Suppressor macrophage (primary cell): ENCODE results near the gene ATPAF2.

Source experiments
- DNase-seq, 4 experiments: peaks; one replicate each; pipeline ENCODE4 v3.0.0-alpha.2; 2020 to 2022
- total RNA-seq, 17 experiments: gene quantifications; one replicate each; lab custom pipeline; 2026; ENCODE audit warnings: mixed read lengths in 6 of 17, inconsistent platforms in 3 of 17; lab: John Stamatoyannopoulos, UW

The ATPAF2 gene
- total RNA-seq, result 8.1 to 28.6 (median 16.5) reads per million in 17 experiments

- DNase-seq, result peak; percentile 99 to 100 (median 100)
Measured at GRCh38 chr17:18038861-18039534, at the start of gene ATPAF2, which contains the start of gene GID4. ATPAF2 (minus strand) TSS chr17:18039168; CDS start chr17:18039013, 155 bp downstream. GID4 (plus strand) TSS chr17:18039408; CDS start chr17:18039465, 57 bp downstream.

- peak; percentile 93 to 97 (median 96) for DNase-seq
Measured at GRCh38 chr17:18087610-18088491, 48.9 kb upstream of the ATPAF2 start, which contains the start of gene DRG2. DRG2 (plus strand) TSS chr17:18087948; CDS start chr17:18088024, 76 bp downstream.

GRCh38 chr17:18084256-18084655 lies 45.3 kb upstream of the ATPAF2 start:
- DNase-seq, result no peak

GRCh38 chr17:18079543-18079942 lies 40.6 kb upstream of the ATPAF2 start:
- no peak for DNase-seq

- no peak for DNase-seq
Measured at GRCh38 chr17:18076936-18077335, 38.0 kb upstream of the ATPAF2 start.

DNA sequence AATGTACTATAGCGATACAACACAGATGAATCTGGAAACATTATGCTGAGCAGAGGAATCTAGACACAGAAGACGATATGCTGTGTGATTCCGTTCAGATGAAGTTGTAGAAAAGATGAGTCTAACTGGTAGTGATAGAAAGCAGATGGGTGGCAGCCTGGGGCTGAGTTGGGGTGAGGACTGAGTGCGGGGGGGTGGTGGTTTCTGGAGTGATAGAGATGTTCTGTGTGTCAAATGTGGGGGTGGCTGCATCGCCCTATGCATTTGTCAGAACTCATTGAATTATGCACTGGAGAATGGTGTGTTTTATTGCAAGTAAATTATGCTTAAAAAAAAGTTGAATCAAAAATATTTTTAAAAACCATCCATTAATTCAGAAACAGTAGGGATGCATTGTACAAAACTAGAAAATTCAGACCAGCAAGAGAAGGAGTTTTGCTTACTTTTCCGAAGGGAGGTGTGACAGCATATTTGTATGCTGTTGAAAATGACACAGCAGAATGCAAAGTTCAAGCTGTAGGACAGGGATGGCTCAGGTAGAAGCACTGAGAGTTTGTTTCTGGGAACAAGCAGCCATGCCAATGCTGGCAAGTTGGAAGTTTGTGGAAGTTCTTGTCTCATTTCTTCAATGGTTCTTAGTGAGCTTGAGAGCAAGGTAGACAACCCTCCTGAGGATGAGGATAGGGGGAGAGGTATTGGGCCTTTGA lies 35.8 kb upstream of the ATPAF2 start:
- DNase-seq, result no peak

DNA sequence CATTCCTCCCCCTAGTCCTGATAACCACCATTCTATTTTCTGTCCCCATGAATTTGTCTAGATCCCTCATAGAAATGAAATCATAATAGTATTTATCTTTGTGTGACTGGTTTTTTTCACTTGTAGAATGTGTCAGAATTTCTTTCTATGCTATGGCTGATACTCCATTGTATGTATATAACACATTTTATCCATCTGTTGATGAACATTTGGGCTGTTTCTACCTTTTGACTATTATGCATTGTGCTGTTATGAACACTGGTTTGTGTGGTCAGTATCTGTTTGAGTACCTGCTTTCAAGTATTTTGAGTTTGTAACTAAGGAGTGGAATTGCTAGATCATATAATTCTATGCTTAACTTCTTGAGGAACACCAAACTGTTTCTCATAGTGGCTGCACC lies 32.8 kb upstream of the ATPAF2 start:
- no peak for DNase-seq

DNA sequence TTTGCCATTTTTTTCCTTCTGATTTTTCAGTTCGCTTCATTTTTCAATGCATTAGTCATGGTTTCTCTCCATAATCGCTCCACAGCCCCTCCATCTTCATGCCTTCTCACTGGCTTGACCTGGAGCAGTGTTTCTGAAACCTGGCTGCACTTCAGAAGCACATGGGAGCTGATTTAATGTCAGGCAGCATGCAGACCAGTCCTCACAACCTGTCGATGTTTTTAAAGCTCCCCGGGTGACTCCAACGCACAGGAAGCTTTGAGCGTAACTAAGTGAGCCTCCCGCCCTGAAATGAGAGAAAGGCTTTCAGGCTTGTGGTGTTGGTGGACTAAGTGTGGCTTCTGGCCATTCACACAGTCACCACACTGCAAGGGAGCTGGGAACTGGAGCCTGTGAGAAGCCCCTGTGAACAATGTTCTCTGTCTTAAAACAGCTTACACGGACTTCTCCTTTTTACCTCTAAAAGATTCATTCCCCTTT lies 31.9 kb upstream of the ATPAF2 start:
- no peak for DNase-seq

DNA sequence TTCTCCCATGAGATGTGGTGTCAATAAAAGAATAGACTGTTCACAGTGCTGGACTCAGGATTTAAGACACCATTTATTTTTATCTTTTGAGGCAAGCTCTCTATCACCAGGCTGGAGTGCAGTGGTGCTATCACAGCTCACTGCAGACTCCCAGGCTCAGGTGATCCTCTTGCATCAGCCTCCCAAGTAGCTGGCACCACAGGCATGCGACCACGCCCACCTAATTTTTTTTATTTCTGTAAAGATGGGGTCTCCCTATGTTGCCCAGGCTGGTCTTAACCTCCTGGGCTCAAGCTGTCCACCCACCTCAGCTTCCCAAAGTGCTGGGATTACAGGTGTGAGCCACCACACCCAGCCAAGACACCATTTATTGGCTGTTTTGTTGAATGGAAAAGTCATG lies 30.1 kb upstream of the ATPAF2 start:
- no peak for DNase-seq

DNA sequence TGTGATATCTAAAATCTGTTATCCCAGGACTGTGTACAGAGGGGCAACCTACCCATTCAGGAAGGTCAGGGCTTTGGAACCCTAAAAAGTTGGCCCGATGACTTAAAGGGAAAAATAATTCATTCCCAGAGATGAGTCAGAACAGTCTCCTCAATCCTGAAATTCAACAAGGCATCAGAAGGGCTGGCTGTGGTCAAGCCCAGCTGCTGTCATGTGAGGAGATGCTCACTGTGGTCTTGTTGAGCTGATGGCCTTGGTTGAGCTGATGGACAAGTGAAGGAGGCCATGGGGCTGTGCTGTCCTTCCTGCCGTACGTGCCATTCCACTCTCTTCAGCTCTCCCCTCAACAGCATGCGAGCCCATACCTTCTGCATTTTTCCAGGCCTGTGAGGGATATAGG lies 27.9 kb upstream of the ATPAF2 start:
- no peak for DNase-seq

DNA sequence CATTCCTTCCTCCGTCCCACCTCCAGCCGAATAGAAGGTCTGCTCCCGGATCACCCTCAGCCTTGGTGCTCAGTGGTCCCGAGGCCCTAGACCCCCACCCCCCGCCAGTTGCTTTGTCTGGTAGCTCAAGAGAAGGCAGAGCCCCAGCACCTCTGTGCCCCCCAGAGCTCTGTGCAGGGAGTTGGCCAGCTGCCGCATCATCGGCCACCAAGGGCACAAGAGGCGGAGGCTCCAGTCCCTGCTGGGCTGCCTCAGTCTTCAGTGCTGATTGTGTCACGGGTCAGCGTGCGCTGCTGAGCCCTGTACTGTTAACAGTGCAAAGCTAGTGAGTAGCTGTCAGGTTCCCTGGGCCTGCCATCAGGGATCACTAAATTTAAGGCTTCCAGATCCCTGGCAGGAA lies 26.6 kb upstream of the ATPAF2 start:
- DNase-seq, result no peak

GRCh38 chr17:18064053-18064452 lies 25.1 kb upstream of the ATPAF2 start:
- DNase-seq, result no peak

GRCh38 chr17:18059283-18059682 lies 20.3 kb upstream of the ATPAF2 start:
- DNase-seq, result no peak

DNA sequence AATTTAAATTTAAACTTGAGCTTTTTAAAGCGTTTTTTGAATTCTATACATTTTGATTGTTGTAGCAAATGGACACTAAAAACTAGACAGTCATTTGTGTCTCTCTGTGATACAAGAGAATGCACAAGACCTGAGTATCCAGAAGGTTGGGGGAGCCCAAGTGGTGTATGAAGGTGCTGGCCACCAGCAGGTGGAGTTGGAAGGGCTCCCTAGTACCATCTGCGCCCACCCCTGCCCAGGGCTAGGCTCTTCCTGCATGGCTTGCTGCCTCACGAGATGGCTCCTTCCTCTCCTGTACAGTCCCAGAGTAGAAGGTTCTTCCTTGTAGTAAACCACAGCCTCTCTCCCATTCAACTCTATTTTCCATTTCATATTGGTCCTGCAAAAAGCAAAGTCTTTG lies 17.2 kb upstream of the ATPAF2 start:
- DNase-seq, result peak in 1 of 4 experiments; percentile 14

DNA sequence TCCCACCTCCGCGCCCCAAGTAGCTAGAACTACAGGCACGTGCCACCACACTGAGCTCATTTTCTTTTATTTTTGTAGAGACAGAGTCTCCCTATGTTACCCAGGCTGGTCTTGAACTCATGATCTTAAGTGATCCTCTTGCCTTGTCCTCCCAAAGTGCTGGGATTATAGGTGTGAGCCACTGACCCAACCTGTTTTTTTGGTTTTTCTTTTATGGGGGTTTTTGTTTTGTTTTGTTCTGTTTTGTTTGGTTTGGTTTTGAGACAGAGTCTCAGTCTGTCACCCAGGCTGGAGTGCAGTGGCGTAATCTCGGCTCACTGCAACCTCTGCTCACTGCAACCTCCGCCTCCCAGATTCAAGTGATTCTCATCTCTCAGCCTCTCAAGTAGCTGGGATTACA lies 16.6 kb upstream of the ATPAF2 start:
- DNase-seq, result no peak

GRCh38 chr17:18045691-18046350 lies 6.9 kb upstream of the ATPAF2 start:
- no peak for DNase-seq

DNA sequence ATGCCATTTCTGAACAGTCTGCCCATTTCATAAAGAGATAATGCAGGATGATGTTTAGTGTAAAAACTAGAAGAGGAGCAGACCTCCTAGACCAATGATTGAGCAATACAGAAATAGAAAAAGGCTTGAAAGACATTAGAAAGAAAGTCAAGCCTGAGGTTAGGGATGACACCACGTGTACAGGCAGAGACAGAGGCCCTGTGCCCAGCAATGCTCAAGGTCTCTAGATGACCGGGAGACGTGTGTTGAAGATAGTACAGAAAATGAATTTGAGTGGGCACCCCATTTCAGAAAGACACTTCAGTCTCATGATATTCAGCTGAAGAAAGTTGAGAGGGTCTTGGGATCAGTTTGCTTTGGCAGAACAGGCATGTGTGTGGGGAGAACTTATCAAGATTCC lies 5.6 kb upstream of the ATPAF2 start:
- DNase-seq, result no peak

DNA sequence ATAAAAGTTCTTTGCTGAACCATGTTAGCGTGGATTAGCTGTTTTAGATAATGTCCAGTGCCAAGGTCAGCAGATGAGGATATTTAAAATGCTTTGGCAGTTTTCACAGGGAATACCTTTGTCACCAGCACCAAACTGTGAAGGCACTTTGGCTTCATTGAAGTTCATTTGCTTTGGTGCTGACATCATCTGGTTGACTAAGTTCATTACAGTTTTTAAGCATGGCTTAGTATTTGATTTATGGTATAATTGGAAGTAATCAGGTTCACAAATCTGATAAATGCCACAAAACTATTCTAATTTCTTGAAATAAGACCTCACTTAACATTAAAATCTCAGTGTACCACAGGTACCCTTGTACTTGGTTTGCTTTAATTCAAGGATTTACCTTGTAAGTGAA lies 4.5 kb upstream of the ATPAF2 start:
- peak in 2 of 4 experiments; percentile 18 to 39 for DNase-seq

GRCh38 chr17:18042983-18043382 lies 4.0 kb upstream of the ATPAF2 start:
- no peak for DNase-seq

DNA sequence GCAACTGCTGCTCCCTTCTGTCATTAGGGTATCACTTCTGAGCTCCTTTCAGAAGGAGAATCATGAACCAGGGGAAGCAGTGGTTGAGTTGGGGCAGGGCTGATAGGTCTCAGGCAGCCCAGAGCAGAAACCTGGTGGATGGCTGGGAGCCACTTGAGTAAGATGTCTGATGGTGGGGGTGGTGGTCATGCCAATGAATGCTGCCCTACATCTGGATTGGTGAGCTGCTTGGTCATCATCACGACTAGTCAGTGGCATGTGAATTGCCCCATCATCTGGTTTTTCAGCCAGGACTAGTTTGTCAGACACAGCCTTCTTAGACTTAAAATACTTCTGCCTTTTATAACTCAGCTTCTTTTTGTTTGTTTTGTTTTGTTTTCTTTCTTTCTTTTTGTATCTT lies 2.8 kb upstream of the ATPAF2 start:
- peak; percentile 56 to 80 (median 61) for DNase-seq

GRCh38 chr17:18040261-18040858 lies 1.4 kb upstream of the ATPAF2 start:
- no peak for DNase-seq
